HG02678 (cell line): ENCODE measurements around the gene C2orf76.

ENCODE experiments used
- ATAC-seq: cut with Tn5 transposase; IDR thresholded peaks from one replicate; pipeline ENCODE4 v1.9.1; 2021; ENCODE audit warnings: mild to moderate bottlenecking, moderate library complexity; ENCODE audit not compliant: unreplicated experiment

Gene C2orf76

GRCh38 chr2:119266091-119266589 lies 100.5 kb downstream of the C2orf76 start:
- no peak for ATAC-seq

- ATAC-seq = no peak
These were observed 101.0 kb downstream of the C2orf76 start for GRCh38 chr2:119265693-119266066.

- ATAC-seq = peak; percentile 98
These were observed 101.6 kb downstream of the C2orf76 start for GRCh38 chr2:119264781-119265692.

GRCh38 chr2:119263656-119264055 lies 103.0 kb downstream of the C2orf76 start:
- ATAC-seq = no peak

GRCh38 chr2:119263025-119263424 lies 103.6 kb downstream of the C2orf76 start:
- no peak for ATAC-seq

GRCh38 chr2:119261493-119262225 lies 105.0 kb downstream of the C2orf76 start:
- no peak for ATAC-seq

GRCh38 chr2:119260646-119261492 lies 105.8 kb downstream of the C2orf76 start:
- no peak for ATAC-seq

GRCh38 chr2:119259296-119259860 lies 107.3 kb downstream of the C2orf76 start:
- ATAC-seq = no peak

- ATAC-seq = no peak
These were observed 109.4 kb downstream of the C2orf76 start for GRCh38 chr2:119257198-119257597.

GRCh38 chr2:119256582-119256921 lies 110.1 kb downstream of the C2orf76 start:
- ATAC-seq = no peak

GRCh38 chr2:119255760-119256581 lies 110.7 kb downstream of the C2orf76 start:
- no peak for ATAC-seq

GRCh38 chr2:119254601-119255080 lies 112.0 kb downstream of the C2orf76 start:
- ATAC-seq = no peak

- no peak for ATAC-seq
These were observed 112.7 kb downstream of the C2orf76 start for GRCh38 chr2:119253760-119254600.

GRCh38 chr2:119253114-119253702 lies 113.4 kb downstream of the C2orf76 start:
- no peak for ATAC-seq
